GM10248 (cell line): Measurements from ENCODE around the gene DNAJB1.
A peak's percentile ranks its signal among the peaks of the same experiment; 100 is the strongest.

Experiments
- CTCF ChIA-PET: fragments of 300-600 bp; sonication (Branson Sonifier 250); formaldehyde crosslinking; extraction: SDS; loops from one replicate; lab custom pipeline; 2021; ENCODE audit warnings: antibody characterized with exemption; lab: Yijun Ruan, JAX
- POLR2A ChIA-PET: fragments of 350-650 bp; sonication (Branson Sonifier 250); formaldehyde crosslinking; extraction: SDS; loops from one replicate; lab custom pipeline; 2020; ENCODE audit warnings: antibody characterized with exemption; lab: Yijun Ruan, JAX
- DNase-seq: peaks from one replicate; pipeline ENCODE4 v3.0.0; 2012; ENCODE audit errors: extremely low spot score
- TF ChIP-seq, protein P1 (sequence below): IDR thresholded peaks from 2 replicates; pipeline ENCODE4 v1.5.1; 2012; ENCODE audit warnings: mild to moderate bottlenecking, low read depth; ENCODE audit errors: extremely low read depth, missing control alignments, control extremely low read depth

Gene DNAJB1

GRCh38 chr19:14559916-14560775, 41.9 kb upstream of the DNAJB1 start:
- ChIA-PET POLR2A (no interaction called here), CTCF (interaction anchor here (1.0 to 4.9 kb wide), 3 partner anchors 13 to 126 kb away, joined by 3 to 18 read pairs (median 7); no protein-coding TSS in a partner anchor)
- TF ChIP-seq, protein P1, sequence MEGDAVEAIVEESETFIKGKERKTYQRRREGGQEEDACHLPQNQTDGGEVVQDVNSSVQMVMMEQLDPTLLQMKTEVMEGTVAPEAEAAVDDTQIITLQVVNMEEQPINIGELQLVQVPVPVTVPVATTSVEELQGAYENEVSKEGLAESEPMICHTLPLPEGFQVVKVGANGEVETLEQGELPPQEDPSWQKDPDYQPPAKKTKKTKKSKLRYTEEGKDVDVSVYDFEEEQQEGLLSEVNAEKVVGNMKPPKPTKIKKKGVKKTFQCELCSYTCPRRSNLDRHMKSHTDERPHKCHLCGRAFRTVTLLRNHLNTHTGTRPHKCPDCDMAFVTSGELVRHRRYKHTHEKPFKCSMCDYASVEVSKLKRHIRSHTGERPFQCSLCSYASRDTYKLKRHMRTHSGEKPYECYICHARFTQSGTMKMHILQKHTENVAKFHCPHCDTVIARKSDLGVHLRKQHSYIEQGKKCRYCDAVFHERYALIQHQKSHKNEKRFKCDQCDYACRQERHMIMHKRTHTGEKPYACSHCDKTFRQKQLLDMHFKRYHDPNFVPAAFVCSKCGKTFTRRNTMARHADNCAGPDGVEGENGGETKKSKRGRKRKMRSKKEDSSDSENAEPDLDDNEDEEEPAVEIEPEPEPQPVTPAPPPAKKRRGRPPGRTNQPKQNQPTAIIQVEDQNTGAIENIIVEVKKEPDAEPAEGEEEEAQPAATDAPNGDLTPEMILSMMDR: no peak
- DNase-seq: no peak

- ChIA-PET CTCF (interaction anchor here (1.7 to 6.5 kb wide), 5 partner anchors 9 to 129 kb away, joined by 5 to 73 read pairs (median 49); partner anchors contain the start of genes NDUFB7 and ZNF333), POLR2A (no interaction called here)
- TF ChIP-seq, protein P1: no peak
- DNase-seq: no peak
Observed at GRCh38 chr19:14558370-14559066, 40.3 kb upstream of the DNAJB1 start.

GRCh38 chr19:14556662-14557188, 38.5 kb upstream of the DNAJB1 start:
- CTCF ChIA-PET: interaction anchor here (0.6 to 6.5 kb wide), 31 partner anchors 10 to 230 kb away, joined by 3 to 73 read pairs (median 4); partner anchors contain the start of genes DNAJB1, NDUFB7, TECR and ZNF333
- TF ChIP-seq, protein P1: peak; percentile 91
- peak; percentile 91 for DNase-seq
- POLR2A ChIA-PET: no interaction called here

- ChIA-PET POLR2A (interaction anchor here (0.5 kb wide), 1 partner anchor 55 kb away, joined by 4 read pairs; no protein-coding TSS in a partner anchor), CTCF (interaction anchor here (0.6 to 6.5 kb wide), 29 partner anchors 10 to 230 kb away, joined by 3 to 73 read pairs (median 4); partner anchors contain the start of genes DNAJB1, NDUFB7, TECR and ZNF333)
- TF ChIP-seq, protein P1: no peak
- no peak for DNase-seq
Observed at GRCh38 chr19:14555918-14556661, 37.9 kb upstream of the DNAJB1 start.

DNA sequence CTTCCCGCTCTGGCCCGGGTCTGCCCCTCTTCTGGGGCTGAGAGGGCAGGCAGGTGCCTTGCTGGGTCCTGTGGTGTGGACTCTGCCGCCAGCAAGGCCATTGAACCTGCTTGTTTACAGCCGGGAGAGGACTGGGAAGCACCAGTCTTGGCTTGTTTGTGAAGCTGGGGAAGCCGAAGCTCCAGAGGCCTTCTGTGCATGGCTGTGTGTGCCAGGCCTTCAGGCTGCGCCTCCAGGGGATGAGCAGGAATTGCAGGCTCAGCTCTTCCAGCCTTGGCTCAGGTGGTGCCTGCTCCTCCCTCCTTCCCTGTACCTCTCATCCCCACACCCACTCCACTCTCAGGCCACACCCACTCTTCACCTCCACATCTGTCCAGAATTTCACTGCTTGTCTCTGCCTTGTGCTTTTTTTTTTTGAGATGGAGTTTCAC, 36.2 kb upstream of the DNAJB1 start:
- TF ChIP-seq, protein P1: no peak
- ChIA-PET CTCF (interaction anchor here (1.0 to 6.5 kb wide), 4 partner anchors 14 to 133 kb away, joined by 3 to 73 read pairs (median 30); partner anchors contain the start of genes NDUFB7 and ZNF333), POLR2A (no interaction called here)
- DNase-seq: no peak
